ENCODE results near the gene ALDH3A1.

The ALDH3A1 gene

DNA sequence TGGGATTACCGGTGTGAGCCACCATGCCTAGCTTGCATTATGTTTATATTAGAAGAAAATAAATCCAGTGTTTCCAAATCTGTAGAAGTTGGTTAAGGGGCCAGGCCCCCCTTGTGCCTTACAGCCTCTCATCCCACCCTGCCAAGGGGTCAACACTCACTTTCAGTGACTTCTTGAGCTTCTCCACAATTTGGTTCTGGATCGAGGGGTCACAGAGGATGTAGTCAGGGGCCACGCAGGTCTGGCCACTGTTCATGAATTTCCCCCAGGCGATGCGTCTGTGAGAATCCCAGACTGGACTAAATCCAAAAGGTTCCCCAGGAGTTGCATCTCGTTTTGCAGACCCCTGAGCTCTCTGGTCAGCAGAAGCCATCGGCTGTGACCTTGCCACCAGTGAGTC, 7.2 kb downstream of the ALDH3A1 start:
- DNase-seq: no peak

DNA sequence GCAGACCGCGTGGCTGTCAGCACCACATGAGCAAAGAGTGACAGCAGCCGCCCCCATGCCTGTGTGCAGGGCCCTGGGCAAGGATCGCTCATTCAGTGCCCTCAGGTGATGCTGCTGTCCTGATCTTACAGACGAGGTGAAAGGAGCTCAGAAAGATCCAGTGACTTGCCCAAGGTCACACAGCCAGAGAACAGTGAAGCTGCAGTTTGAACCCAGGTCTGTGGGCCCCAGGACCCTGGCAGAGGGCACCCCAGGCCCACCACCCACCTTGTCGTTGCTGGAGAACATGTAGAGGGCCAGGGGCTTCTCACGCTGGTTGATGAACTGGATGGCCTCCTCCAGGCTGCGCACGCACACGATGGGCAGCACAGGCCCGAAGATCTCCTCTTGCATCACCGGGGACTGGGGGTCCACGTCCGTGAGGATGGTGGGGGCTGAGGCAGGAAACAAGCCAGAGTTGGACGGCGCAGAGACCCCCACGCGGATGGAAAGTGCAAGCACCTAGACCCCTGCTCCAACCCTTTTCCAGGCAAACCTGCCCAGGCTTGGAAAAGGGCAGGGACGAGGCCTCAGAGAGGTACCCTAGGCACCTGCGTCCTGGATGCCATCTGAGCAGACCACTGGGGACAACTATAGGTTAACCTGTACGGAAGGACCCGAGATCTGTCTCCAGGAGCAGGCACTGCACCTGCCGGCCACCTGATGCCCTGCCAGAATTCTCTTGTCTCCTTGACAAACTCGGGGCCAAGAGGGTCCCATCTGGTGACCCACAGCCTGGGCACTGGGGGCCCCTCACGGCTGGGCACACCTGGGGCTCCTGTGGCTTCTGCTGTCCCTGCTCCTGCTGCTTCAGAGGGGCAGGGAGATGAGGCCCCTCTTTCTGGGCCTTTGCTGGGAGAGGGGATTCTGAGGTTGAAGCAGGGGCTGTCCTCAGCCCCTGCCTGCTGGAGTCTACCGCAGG, 8.6 kb downstream of the ALDH3A1 start:
- no peak for DNase-seq

DNA sequence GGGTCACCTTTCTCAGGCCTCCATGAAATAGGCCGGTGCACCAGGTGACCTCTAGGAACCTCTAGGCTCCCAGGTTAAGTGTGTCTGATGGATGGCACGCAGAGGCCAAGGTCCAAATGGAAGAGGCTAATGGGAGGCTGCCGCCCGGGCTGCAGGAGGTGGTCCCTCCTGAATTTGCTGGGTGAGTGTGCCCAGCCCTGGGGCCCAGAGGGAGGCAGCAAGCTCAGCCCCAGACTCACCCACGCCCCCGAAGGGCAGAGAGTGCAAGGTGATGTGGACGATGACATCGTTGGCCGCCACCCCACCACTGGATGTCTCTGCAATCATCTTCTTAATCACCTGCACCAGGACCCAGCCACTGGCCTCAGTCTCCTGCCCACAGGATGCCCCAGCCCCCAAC, 9.3 kb downstream of the ALDH3A1 start:
- no peak for DNase-seq

DNA sequence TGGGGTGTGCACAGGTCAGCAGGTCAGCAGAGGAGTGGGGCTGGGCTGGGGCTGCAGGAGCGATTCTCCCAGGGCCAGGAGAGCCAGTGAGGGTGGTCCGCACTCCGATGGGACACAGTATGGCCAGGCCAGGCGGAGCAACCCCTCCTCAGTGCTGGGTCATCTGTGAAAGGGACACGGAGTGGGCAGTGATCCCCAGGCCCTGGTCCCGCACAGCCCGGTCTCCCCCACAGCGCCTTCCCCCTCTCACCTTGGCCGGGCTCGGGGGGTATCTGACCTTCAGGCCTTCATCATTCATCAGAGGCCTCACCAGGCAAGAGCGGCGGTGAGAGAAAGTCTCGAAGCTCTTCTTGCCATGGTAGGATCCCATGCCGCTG, 10.0 kb downstream of the ALDH3A1 start:
- no peak for DNase-seq

DNA sequence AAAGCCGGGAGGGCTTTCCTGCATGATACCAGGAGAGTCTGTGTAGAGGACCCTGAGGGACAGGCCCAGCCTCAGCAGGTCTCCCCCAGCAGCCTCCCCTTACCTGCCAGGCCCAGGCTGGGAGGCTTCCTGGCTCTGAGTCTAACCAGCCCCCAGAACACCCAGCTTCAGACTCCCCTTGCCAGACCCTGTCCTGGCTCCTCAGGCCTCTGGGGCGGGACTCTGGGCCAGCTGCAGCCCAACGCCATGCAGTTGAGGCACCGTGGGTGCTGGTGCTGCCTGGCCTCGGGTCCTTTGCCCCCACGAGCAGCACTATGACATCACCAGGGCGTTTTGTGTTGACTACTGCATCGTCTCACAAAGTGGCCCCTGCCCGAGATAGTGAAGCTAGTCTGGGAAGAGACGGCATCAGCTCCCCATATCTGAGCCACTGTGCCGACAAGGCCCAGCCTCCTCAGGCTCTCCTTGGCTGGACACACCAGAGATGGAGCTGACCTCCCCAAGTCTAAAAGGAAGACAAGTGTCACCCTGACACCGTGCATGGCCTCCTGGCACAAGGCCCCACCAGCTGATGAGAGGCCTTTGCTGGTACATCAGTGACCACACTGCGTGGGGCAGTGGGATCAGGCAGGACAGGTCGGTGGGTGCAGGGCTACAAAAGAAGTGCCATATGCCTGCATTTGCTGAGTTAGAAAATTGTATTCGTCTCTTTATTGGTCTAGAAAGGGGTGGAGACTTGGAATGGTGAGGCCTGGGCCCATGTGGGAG, 10.6 kb downstream of the ALDH3A1 start:
- no peak for DNase-seq

DNA sequence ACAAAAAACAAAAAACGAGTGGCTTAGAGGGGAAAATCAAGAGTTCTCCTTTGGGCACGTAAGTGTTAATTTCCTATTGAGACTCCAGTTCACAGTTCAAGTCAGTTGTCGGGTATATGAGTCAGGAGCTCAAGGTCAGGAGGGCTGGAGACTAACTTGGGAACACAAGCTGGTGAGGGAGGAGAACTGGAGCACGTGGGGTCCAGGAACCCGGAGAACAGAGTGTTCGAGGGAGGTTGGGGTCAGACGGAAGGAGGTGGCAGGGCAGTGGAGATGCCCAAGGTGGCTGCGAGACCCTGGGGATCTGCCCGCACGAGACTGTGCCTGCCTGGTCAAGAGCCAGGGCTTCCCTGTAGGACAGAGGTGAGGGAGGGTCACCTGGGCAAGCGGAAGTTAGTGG, 12.0 kb downstream of the ALDH3A1 start:
- DNase-seq: no peak

DNA sequence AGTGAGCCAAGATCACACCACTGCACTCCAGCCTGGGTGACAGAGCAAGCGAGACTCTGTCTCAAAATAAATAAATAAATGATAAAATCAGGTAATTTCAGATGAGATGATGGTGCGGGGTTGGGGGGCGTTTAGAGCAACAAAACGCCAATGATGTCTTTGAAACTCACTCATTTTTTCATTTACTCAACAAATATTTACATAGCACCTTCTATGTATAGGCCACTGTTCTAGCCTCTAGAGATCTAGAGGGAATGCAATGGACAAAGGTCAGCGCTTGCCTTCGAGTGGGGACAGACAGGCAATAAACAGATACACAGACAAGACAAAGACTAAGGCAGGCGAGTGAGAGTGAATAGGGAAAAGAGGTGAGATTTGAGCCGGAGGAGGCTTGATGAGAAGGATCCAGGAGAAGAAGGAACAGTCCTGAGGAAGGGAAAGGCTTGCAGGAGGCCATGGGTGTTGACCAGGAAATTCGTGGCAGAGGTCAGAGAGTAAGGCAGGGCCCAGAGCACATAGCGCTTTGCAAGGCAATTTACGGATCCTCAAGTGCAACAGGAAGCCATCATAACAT, 14.1 kb downstream of the ALDH3A1 start:
- DNase-seq: no peak

DNA sequence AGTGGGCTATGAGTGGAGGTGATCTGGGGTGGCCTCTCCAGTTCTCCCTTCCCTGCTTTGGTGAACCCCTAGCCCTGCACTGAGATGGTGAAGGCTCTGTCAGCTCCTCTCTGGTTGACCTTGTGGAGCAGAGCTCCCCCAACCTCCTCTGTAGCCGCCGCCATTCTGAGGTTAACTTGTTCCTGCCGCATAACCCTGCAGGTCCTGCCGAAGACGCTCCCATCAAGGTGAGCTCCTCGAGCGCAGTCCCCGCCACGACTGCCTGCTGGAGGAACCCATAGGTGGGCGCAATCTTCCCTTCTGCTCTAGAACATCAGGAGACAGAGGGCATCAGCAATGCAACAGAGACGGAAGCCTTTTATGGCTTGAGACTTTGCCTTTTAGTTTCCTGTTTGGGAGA, 16.5 kb downstream of the ALDH3A1 start:
- no peak for DNase-seq

DNA sequence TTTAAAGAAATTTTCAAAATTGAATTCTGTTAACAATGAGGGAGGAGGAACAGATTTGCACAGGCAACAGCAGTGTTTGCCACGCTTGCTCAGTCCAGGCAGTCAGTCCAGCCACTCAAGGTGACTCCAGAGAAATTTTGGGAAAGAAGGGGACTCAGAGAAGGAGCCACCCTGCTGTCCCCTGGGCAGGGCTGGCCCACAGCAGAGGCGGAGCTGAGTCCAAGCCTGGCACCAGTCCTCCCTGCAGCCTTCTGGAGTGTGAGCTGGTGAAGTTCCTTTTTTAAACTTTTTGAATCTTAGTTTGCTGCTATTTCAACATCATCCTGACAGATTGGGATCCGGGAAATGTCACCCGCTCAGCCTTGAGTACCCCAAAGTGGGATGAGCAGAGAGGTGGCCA, 17.3 kb downstream of the ALDH3A1 start:
- no peak for DNase-seq

DNA sequence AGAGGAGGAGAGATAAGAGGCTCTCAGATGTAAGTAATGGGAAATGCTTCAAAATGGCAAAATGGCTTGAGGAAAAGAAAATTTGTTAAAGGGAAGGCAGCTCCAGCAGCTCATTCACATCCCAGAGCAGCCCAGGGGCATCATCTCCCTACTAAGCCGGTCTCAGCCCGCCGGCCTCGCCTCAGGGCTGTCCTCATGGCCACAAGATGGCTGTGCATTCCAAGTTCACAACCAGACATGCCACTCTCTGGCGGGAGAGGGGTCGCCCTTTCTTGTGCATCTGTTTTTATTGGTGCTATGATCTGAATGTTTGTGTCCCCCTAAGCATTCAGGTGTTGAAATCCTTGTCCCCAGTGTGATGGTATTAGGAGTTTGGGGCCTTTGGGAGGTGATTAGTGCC, 18.2 kb downstream of the ALDH3A1 start:
- DNase-seq: no peak

DNA sequence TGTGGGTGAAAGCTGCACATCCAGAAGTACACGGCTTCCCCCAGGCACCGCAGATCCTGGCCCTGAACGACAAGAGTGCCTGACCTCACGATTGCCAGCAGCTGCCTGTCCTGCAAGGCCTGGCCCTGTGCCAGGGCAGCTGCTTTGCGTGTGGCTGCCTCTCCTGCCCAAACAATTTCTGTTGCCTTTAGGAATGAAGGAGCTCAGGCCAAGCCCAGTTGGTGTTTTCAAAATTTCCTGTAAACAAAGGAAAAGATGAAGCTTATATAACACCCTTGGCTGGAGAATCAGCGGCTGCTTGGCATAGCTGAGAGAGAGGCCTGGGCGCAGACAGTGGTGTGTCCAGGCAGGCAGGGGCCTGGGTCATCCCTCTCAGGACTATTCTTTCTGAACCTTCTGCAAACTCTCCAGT, 20.0 kb downstream of the ALDH3A1 start:
- DNase-seq: peak; percentile 32

DNA sequence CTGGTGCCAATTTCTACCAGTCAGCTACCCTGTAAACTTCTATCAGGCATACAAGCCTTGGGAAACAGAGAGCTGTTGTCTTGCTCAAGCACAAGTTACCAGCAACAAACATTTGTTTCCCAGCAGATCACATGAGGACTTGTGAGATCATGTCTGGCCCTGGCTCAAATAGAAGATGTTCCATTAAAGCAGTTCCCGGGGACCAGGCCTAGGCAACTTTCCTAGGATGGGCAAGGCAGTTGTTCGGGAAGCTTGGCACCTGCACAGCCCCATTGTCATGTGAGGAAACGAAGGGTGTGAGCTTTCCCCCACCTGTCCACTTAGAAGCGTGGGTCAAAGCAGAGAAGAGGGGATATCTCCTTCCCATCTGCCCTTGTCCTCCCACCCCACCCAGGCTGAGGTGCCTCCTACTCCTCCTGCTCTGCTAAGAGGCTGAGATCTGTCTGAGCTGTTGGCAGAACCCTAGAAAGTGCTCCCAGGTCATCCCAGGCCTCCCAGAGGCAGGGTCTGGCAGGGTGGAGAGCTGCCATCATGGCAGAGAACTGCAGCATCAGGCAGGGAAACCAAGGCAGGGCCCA, 20.5 kb downstream of the ALDH3A1 start:
- DNase-seq: no peak

DNA sequence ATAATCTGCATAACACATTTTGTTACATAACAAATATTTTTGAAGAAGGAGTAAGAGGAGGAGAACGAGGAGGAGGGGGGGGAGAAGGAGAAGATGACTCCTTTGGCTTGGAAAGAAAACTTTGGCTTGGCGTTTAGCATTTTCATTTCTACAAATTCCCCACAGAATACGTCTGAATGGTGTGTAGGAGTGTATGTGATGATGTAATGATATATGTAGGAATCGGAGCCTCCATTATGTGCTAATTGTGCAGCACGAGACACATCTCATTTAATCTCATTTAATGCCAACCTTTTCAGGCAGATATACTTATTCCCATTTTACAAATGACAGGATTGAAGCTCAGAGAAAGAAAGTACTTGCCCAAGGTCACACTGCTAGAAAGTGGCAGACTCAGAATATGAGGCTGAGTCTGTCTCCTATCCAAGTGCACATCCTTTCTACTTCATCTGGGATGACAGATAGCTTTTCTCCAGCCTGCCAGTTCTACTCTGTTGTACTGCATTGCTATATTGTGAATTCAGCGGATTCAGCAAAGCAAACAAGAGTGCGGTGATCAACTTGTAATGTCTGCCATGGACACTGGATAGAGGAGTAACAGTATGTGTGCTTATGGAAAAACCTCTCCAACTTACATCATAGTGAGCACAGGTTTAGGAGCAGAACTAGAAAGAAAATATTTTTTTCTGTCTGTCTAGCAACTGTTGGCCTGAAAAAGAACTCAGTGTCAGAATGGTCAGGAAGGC, 21.3 kb downstream of the ALDH3A1 start:
- DNase-seq: no peak

DNA sequence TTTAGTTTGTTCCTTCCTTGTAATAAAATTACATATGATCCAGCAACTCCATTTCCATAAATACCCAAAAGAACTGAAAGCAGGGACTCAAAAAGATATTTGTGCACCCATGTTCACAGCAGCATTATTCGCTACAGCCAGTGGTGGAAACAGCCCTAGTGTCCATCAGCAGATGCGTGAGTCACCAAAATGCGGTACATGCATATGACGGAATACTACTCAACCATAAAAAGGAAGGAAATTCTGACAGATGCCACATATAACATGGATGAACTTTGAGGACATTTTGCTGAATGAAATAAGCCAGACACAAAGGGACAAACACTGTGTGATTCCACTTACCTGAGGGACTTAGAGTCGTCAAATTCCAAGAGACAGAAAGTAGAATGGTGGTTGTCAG, 22.6 kb downstream of the ALDH3A1 start:
- no peak for DNase-seq

DNA sequence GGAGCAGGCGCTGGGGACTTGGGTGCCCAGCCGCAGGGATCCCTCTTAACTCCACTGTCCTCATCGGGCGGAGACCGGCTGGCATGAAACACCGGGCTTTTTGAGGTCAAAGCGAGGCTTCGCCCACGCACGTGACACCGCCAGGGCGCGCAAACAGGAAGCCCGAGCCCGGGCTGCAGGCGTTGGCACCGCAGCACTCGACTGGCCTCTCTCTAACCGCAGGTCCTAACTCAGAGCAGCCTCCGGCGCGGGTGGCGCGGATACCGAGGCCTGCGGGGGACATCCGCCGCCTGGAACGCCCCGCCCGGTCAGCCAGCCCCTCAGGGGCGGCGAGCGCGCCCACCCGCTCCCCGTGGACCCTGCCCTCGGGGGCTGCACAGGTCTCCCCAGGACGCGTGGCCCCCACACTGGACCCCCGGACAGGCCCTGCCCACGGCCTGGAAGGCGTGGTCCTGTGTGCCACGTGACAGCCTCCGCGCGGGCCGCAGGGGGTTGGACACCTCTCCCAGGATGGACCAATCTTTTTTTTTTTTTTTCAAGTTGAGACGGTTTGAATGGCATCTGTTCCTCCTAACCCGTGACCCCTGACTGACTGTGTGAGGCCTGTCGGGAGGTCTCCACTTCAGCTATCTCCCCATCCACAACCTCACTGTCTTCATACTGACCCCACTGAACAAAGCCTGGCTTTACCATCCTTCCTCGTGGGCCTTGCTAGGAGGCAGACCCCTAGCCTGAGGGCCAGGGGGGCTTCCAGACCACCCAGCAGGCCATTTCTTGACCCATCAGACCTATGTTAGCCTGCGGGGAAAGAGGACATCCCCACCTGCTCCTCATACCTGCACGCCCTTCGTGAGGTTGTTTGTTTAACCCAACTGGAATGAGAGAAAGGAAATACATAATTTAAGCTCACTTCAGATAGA, 23.3 kb downstream of the ALDH3A1 start:
- DNase-seq: no peak

DNA sequence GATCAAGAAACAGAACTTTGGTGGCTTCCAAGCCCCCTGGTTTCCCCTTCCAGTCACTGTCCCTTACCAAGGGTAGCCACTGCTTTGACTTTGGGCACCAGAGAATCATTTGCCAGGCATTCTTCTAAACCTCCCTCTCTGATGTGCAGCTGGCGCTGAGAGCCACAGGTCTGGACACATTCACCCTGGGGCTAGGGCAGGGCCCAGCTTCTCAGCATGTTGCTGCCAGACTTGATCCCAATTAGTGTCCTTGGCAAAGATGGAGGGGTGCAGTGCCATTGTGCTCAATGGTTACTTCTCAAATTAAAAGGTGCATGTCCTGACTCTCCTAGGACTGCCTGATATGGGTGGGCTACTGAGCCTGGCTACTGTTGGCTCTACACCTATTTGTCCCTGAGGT, 24.1 kb downstream of the ALDH3A1 start:
- DNase-seq: no peak

DNA sequence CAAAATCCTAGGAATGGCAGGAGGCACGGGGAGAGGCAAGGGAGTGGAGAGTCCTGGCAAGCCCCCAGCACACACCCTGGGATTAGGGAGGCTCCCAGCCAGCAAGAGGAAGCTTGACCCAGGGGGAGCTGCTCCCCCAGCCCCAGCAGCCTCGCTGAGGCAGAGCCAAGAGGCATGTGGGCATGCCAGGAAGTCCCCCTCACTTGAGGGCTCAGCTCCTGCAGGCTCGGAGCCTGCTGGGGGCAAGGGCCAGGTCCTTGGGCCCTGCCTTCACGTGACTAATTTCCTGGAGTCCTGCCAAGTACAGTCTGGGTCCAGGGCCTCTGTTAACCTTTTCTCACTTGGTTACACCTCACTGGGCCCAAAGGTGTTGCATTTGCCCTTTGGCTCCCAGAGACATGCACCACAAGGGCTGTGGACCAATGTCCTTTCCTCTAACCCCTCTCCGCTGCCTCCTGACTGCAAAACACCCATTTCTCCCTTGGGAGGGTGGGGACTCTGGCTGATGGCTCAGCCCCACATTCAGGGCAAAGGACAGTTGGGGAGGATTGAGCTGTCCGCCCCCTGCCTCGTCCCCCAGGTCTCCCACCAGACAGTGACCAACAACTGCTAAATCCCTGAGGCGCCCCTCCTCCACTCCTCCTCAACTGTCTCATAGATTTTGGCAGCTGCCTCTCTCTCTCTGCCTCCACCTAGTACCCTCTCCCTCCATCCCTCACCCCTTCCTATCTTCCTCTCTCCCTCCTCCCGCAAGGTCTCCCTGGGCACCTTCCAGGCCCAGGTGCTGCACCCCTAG, 27.3 kb downstream of the ALDH3A1 start:
- DNase-seq: no peak

DNA sequence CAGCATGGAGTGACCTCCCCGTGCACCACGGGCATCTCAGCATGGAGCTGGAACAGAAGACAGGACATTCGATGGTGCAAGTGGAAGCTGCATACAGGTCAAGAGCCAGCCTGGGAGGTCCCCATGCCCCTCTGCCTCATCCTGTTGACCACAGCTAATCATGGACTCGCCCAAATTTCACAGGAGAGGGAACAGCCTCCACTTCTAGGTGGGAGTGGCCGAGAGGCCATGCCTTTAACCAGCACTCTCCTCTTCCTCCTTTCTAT, 28.0 kb downstream of the ALDH3A1 start:
- no peak for DNase-seq

DNA sequence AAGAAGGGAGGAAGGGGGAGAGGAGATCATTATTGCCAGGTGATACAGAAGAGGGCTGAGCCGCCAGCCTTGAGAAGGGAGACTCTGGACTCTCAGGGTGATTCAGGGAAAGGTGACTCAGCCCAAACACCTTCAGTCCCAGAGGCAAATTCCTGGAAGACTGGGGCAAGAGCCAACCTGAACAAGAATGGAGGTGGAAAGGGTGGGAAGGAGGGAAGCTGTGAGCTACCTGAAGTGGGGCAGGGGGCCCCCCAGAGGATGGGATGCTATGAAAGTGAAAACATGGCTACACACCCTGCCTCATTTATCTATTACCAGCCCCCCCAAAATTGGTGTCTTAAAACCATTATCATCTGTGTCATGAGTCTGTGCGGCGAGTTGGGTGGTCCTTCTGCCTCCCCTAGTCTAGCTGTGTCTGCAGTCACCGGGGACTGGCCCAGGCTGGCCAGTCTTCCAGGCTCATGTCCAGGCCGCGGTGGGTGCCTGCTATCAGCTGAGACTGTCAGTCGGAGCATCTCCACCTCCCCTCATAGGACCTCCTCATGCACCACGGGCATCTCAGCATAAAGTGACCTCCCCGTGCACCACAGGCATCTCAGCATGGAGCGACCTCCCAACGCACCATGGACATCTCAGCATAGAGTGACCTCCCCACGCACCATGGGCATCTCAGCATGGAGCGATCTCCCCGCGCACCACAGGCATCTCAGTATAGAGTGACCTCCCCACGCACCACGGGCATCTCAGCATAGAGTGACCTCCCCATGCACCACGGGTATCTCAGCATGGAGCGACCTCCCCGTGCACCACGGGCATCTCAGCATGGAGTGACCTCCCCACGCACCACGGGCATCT, 28.5 kb downstream of the ALDH3A1 start:
- DNase-seq: no peak

Measured in fibroblast of skin of abdomen (primary cell).